ENCODE measurements around the gene PLEKHG4B.

PLEKHG4B gene

GRCh38 chr5:169728-170094, 77.7 kb downstream of the PLEKHG4B start:
- DNase-seq (ENCODE audit: low read depth): no peak

DNA sequence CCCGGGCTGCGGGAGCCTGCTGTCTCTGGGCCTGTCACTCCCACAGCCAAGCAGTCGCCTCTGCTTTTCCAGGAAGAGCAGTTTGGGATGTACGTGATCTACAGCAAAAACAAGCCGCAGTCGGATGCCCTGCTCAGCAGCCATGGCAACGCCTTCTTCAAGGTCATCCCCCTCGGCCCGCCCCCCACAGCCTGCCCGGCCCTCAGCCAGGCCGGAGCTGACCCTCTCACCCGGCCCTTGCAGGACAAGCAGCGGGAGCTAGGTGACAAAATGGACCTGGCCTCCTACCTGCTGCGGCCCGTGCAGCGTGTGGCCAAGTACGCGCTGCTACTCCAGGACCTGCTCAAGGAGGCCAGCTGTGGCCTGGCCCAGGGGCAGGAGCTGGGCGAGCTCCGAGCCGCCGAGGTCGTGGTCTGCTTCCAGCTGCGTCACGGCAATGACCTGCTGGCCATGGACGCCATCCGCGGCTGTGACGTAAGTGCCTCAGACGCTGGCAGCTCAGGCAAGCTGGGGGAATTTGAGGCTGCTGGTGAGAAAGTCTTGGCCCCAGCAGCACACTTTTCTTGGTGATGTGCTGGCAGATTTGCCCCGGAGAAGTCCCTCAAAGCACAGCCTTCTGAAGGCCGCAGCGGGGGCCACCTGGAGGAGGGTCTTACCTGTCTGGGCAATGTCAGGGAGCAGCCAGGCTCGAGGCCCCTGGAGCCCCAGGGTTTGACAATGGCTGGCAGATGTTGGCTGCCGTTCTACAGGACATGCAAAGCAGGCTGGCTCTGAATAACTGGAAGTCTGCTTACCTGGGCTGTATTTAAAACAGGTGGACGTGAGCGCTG, 79.2 kb downstream of the PLEKHG4B start:
- DNase-seq (ENCODE audit: low read depth): no peak

GRCh38 chr5:171801-172331, 79.9 kb downstream of the PLEKHG4B start:
- DNase-seq (ENCODE audit: low read depth): no peak

DNA sequence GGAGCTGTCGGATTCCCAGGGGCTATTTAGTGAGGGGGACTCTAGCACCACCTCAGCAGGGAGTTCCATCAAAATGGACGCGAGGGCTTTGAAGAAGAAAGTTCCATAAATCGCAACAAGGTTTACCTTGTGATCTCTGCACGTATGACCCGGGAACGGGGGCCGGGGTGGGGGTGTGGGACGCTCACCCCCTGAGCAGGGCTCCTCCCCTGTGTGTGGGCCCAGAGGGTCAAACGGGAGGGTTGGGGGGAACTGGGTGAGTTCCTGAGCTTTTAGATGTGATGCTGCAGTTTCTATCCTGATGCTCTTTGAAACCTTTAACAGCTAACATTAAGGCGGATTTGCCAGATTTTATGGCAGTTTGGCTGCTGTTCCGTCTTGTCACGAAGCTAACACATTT, 80.5 kb downstream of the PLEKHG4B start:
- no peak for DNase-seq (ENCODE audit: low read depth)

DNA sequence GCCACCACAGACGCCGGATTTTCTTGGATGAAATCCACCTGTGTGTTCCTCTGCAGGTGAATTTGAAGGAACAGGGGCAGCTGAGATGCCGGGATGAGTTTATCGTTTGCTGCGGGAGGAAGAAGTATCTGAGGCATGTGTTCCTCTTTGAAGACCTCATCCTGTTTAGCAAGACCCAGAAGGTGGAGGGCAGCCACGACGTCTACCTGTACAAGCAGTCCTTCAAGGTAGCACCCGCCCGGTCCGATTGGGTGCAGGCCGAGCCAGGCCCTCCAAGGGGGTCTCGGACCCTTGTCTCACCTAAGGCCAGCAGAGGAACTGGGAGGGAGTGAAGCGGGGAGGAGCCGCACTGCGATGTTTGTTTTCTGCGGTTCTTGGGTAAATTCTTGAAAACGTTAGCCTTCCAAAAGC, 80.9 kb downstream of the PLEKHG4B start:
- no peak for DNase-seq (ENCODE audit: low read depth)

DNA sequence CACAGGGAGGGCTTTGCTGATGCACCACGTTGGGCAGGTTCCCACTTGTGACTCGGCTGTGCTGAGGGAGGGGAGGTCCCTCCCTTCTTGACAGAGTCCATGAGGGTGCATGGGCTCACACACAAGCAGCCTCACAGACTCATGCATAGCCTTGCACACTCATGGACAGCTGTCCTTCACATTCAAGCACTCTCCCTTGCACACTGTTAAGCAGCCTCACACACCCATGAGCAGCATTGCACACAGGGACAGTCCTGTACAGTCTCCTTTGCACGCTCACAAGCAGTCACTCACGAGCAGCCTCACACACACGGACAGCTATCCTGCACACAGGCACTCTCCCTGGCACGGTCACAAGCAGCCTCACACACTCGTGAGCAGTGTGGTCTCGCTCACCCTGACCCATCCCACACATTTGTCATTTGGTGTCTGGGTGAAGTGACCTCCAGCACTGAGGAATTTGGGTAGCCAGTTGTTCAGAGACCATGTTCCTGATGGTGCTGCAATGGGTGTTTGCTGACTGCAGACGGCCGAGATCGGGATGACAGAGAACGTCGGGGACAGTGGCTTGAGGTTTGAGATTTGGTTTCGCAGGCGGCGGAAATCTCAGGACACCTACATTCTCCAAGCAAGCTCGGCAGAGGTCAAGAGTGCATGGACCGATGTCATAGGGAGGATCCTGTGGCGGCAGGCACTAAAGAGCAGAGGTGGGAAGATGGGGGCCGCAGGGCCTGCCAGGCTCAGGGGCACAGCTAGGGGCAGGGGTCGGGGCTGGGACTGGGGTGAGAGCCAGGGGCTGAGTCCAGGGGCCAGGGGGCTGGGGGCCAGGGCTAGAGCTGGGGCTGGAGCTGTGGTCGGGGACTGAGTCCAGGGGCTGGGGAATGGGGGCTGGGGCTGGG, 81.7 kb downstream of the PLEKHG4B start:
- DNase-seq (ENCODE audit: low read depth): no peak

DNA sequence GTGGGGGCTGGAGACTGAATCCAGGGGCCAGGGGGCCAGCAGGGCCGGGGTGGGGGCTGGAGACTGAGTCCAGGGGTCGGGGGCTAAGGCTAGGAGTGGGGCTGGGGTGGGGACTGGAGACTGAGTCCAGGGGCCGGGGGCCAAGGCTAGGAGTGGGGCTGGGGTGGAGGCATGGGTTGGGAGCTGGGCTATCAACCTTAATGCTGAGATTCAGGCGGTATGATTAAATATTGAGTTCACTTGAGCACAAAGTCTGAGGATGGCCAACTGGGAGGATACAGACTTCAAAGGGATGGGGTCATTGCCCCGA, 82.3 kb downstream of the PLEKHG4B start:
- no peak for DNase-seq (ENCODE audit: low read depth)

- DNase-seq (ENCODE audit: low read depth): no peak
Measured at GRCh38 chr5:174876-175465, 83.0 kb downstream of the PLEKHG4B start.

GRCh38 chr5:176296-176823, 84.4 kb downstream of the PLEKHG4B start:
- no peak for DNase-seq (ENCODE audit: low read depth)

- no peak for DNase-seq (ENCODE audit: low read depth)
Measured at GRCh38 chr5:178110-178509, 86.1 kb downstream of the PLEKHG4B start.

GRCh38 chr5:179401-179800, 87.4 kb downstream of the PLEKHG4B start:
- no peak for DNase-seq (ENCODE audit: low read depth)

DNA sequence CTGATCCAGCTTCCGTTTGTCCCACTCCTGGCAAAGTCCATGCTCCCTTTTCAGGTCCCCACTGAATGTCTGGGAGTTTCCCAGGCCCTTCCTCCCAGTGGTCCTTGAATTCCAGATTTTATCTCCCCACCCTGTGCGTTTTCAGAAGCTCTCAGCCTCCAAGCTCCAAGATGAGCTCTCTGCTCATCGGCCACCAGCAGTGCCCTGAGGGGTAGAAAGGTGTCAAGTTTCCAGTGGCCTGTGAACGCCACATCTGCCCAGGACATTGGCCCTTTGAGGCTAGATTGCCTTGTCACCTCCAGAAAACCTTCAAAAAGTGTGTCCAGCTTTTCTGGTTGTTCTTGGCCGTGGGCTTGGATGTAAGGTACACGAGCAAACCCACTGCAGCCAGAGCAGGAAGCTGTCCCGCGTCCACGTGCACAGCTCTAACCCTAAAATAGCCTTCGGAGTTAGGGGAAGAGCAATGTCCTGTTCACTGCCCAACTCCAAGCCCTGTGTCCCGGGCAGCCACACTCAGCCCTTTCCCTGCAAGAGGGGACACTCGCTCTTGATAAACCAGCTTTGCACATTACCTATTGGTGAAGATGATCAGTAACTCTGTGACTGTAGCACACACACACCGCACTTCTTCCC, 88.4 kb downstream of the PLEKHG4B start:
- DNase-seq (ENCODE audit: low read depth): no peak

GRCh38 chr5:181160-181559, 89.2 kb downstream of the PLEKHG4B start:
- DNase-seq (ENCODE audit: low read depth): no peak

GRCh38 chr5:181566-181965, 89.6 kb downstream of the PLEKHG4B start:
- DNase-seq (ENCODE audit: low read depth): no peak

GRCh38 chr5:182126-182525, 90.2 kb downstream of the PLEKHG4B start:
- DNase-seq (ENCODE audit: low read depth): no peak

- no peak for DNase-seq (ENCODE audit: low read depth)
Measured at GRCh38 chr5:184471-184870, 92.5 kb downstream of the PLEKHG4B start.

- no peak for DNase-seq (ENCODE audit: low read depth)
Measured at GRCh38 chr5:185095-186070, 93.4 kb downstream of the PLEKHG4B start.

DNA sequence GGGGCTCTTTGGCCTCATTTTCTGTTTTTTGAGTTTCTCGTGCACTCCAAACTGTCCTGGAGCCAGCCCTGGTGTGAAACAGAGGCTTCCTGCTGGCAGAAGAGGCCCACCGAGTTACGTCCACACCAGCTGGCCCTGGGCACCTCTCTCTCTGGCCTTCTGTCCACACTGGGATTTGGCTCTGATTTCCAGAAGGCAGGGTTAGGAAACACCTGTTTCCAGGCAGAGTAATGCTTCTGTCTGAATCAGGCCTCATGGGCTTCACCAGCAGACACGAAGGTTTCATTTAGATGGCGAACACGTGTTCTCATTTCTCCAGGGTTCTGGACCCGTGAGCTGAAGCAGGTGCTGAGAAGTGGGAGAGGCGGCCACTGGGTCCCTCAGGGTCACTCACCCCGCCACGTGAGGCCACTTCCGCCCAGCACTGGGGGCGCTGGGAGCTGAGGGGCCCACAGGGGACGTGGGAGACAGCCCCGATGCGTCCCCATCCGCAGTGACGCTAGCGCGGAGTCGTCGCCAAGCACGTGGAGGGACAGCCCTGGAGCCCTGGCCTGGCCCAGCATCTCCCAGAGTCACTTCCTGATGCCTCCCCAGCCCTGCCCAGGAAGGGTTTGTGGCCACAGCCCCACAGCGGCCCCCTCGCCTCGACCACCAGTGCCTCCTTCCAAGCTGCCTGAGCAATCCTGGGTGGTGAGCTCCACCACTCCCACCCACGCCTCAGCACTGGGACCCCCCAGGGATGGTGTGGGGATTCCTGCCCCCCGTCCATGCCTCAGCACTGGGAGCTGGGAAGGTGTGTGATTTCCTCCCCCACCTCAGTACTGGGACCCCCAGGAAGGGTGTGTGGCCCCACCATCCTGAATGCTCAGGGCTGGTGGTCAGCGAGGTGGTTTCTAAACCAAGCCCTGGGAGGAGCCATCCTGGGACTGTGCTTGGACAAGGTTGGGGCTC, 94.4 kb downstream of the PLEKHG4B start:
- no peak for DNase-seq (ENCODE audit: low read depth)

DNA sequence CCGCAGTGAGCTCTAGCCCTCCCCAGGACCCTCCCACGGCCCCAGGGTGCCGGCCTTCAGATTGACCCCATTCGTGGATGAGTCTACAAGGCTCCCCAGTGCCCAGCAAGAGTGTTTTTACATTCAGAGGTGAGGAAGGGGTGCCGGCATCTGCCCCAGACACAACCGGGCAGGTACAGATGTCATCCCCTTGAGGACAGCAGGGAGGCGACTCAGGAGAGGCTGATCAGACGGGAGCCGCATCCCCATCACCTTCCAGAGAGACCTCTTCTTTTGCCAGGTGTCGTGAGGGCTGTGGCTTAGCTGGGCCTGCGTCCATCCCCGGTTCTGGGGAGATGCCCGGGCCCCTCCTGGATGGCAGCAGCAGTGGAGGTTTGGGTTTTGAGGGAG, 95.1 kb downstream of the PLEKHG4B start:
- DNase-seq (ENCODE audit: low read depth): no peak

Measured in stimulated activated CD8-positive, alpha-beta memory T cell treated with anti-CD3 and anti-CD28 coated beads, Interleukin-12 subunit alpha, Interleukin-12 subunit beta, amount 100 ng/mL, for 4 hours (primary cell).